CD14-positive monocyte (primary cell): Measurements from ENCODE around the gene TNFRSF12A. TPM values are rescaled to one million over a fixed set of nuclear protein-coding genes. Genes with fewer than 3 reads are reported as not detected.
"Not testable (repeated sequence)": the region's sequence is repeated elsewhere in the genome, so short reads cannot be mapped to it uniquely, and the experiment has no call there.

ENCODE experiments used
- DNase-seq, 3 donors: peaks; one replicate each; pipeline ENCODE4 v3.0.0-alpha.2; 2011 to 2022
- H2AFZ ChIP-seq: 2 replicates; pipeline ENCODE4 v1.6.0; 2012; ENCODE audit warnings: mild to moderate bottlenecking, low read depth, low read length, inconsistent platforms; ENCODE audit not compliant: insufficient read depth, poor library complexity, severe bottlenecking
- H3K27ac ChIP-seq, 2 donors: 1 replicate in 1 of 2; 2 replicates in 1 of 2; pipeline ENCODE4 v1.5.1; 2012 to 2013; ENCODE audit warnings: low read length in 2 of 2, control low read depth in 1 of 2, inconsistent platforms in 1 of 2, low read depth in 1 of 2, mild to moderate bottlenecking in 1 of 2
- H3K27me3 ChIP-seq, 2 donors: one replicate each; pipeline versions ENCODE4 v1.6.0 to v1.6.1; 2011 to 2013; ENCODE audit warnings: low read length in 2 of 2; ENCODE audit not compliant: control insufficient read depth in 2 of 2, insufficient read depth in 2 of 2
- H3K36me3 ChIP-seq, 2 donors: replicated peaks in 1 of 2; 1 replicate in 1 of 2; 2 replicates in 1 of 2; pipeline versions ENCODE4 v1.5.1 to v1.6.1; 2012 to 2013; ENCODE audit warnings: low read length in 2 of 2, control low read depth in 1 of 2, inconsistent platforms in 1 of 2, mild to moderate bottlenecking in 1 of 2; ENCODE audit not compliant: insufficient read depth in 2 of 2, control insufficient read depth in 1 of 2
- H3K4me1 ChIP-seq, 2 donors: 1 replicate in 1 of 2; 2 replicates in 1 of 2; pipeline versions ENCODE4 v1.5.1 to v1.6.1; 2012 to 2013; ENCODE audit warnings: low read length in 2 of 2, control low read depth in 1 of 2, inconsistent platforms in 1 of 2, mild to moderate bottlenecking in 1 of 2, moderate library complexity in 1 of 2; ENCODE audit not compliant: insufficient read depth in 2 of 2, control insufficient read depth in 1 of 2
- H3K4me2 ChIP-seq: replicated peaks from 2 replicates; pipeline ENCODE3; 2012; ENCODE audit warnings: low read length, moderate library complexity, mild to moderate bottlenecking; ENCODE audit not compliant: poor library complexity, severe bottlenecking; ENCODE audit errors: extremely low read depth
- H3K4me3 ChIP-seq, 3 experiments: fragments of 200-600 bp in 1 of 3; sonication (generic) in 1 of 3; replicated peaks in 1 of 3; 1 replicate in 2 of 3; 2 replicates in 1 of 3; pipeline ENCODE4 v1.5.1; 2011 to 2013; ENCODE audit warnings: low read length in 3 of 3, mild to moderate bottlenecking in 3 of 3, control low read depth in 2 of 3, low read depth in 2 of 3, inconsistent platforms in 1 of 3, moderate library complexity in 1 of 3
- H3K79me2 ChIP-seq: 2 replicates; pipeline ENCODE4 v1.6.0; 2012; ENCODE audit warnings: mild to moderate bottlenecking, control low read depth, inconsistent platforms, low read length, moderate library complexity; ENCODE audit not compliant: insufficient read depth
- H3K9ac ChIP-seq: 2 replicates; pipeline ENCODE4 v1.6.0; 2017; ENCODE audit warnings: low read length, mild to moderate bottlenecking; ENCODE audit not compliant: insufficient read depth, poor library complexity, severe bottlenecking
- H3K9me3 ChIP-seq, 2 donors: replicated peaks in 1 of 2; 1 replicate in 1 of 2; 2 replicates in 1 of 2; pipeline versions ENCODE4 v1.5.1 to v1.6.1; 2012 to 2013; ENCODE audit warnings: low read length in 2 of 2, control low read depth in 1 of 2; ENCODE audit not compliant: control insufficient read depth in 1 of 2, insufficient read depth in 1 of 2
- H4K20me1 ChIP-seq: 2 replicates; pipeline ENCODE4 v1.6.0; 2012; ENCODE audit warnings: mild to moderate bottlenecking, low read length, control low read depth, moderate library complexity; ENCODE audit not compliant: insufficient read depth
- H3K27ac Mint-ChIP-seq, 7 donors: one replicate each; pipeline ENCODE4 v1.8.0; 2020; ENCODE audit warnings: mild to moderate bottlenecking in 7 of 7, mixed read lengths in 7 of 7, moderate library complexity in 6 of 7, inconsistent platforms in 2 of 7
- H3K27me3 Mint-ChIP-seq, 3 donors: one replicate each; pipeline ENCODE4 v1.8.0; 2021 to 2022; ENCODE audit warnings: low read depth in 3 of 3, mild to moderate bottlenecking in 3 of 3, mixed read lengths in 3 of 3, moderate library complexity in 3 of 3, inconsistent platforms in 1 of 3
- H3K36me3 Mint-ChIP-seq, 2 donors: one replicate each; pipeline ENCODE4 v1.8.0; 2020; ENCODE audit warnings: mixed read lengths in 2 of 2, inconsistent platforms in 1 of 2, mild to moderate bottlenecking in 1 of 2
- H3K4me1 Mint-ChIP-seq: one replicate; pipeline ENCODE4 v1.8.0; 2020; ENCODE audit warnings: mild to moderate bottlenecking, mixed read lengths
- H3K4me3 Mint-ChIP-seq, 2 donors: one replicate each; pipeline ENCODE4 v1.8.0; 2020; ENCODE audit warnings: mild to moderate bottlenecking in 2 of 2, mixed read lengths in 2 of 2, moderate library complexity in 1 of 2
- H3K9me3 Mint-ChIP-seq, 7 donors: one replicate each; pipeline ENCODE4 v1.8.0; 2020 to 2022; ENCODE audit warnings: mixed read lengths in 7 of 7, mild to moderate bottlenecking in 6 of 7, moderate library complexity in 6 of 7, inconsistent platforms in 2 of 7
- CTCF ChIP-seq: fragments of 200-600 bp; IDR thresholded peaks from one replicate; pipeline ENCODE4 v1.8.0; 2022; ENCODE audit warnings: antibody characterized with exemption, mild to moderate bottlenecking
- WGBS: methylation state at CpG from one replicate; pipeline ENCODE4 v1.1.5; 2013; ENCODE audit warnings: missing lambda C conversion rate; ENCODE audit not compliant: insufficient coverage; 5-methylcytosine and 5-hydroxymethylcytosine counted together
- intact Hi-C, 2 donors: fragments of 100-400 bp; cut with micrococcal nuclease; formaldehyde crosslinking; loops; one replicate each; pipeline versions ENCODE4 v1.15.0 to v1.15.1; 2023
- polyA plus RNA-seq, 3 donors: library from polyadenylated mRNA; depleted of rRNA in 1 of 3; unstranded in 2 of 3; stranded (reverse) in 1 of 3; fragments of 300-500 nt in 2 of 3; fragments of >200 nt in 1 of 3; fragmentation: Illumina TruSeq in 2 of 3; gene quantifications; 1 replicate in 2 of 3; 2 replicates in 1 of 3; pipeline ENCODE4 v1.2.3, GENCODE V29; 2012 to 2021

The TNFRSF12A gene
- polyA plus RNA-seq, 3 donors: 2.9 to 6.2 (median 5.7) TPM

- H4K20me1 ChIP-seq: no peaks in the 10 kb centered on the region
- peaks cover 95 to 100% of the 10 kb centered on the region in 2 donors for H3K4me1 ChIP-seq
- peaks cover 81% of the 10 kb centered on the region for H3K4me1 Mint-ChIP-seq
- H3K36me3 ChIP-seq: no peaks in the 10 kb centered on the region
- no peaks in the 10 kb centered on the region for H3K79me2 ChIP-seq
- peaks cover 20 to 35% of the 10 kb centered on the region in 2 donors for H3K36me3 Mint-ChIP-seq
- peaks cover 9 to 23% (median 16%) of the 10 kb centered on the region in 3 donors for H3K27me3 Mint-ChIP-seq
- H3K4me3 ChIP-seq: no peak overlapping the region
- H3K4me2 ChIP-seq: peak overlapping the region; percentile 11
- intact Hi-C loops: no loop called here
- peaks cover 0 to 10% of the 10 kb centered on the region in 2 donors for H3K27me3 ChIP-seq
- peak overlapping the region in 5 of 7 donors; percentile 14 to 64 (median 42) for H3K27ac Mint-ChIP-seq
- DNase-seq: peak; percentile 46 to 73 (median 67)
- no peak overlapping the region for H2AFZ ChIP-seq
- no peak overlapping the region for H3K9ac ChIP-seq
- no peak overlapping the region for H3K27ac ChIP-seq
- TF ChIP-seq CTCF: no peak
- H3K4me3 Mint-ChIP-seq: peak overlapping the region; percentile 37 to 67
- peaks cover 0 to 1% (median 0%) of the 10 kb centered on the region in 7 donors for H3K9me3 Mint-ChIP-seq
- 60% methylated on average over 5 of the region's 9 CpGs for WGBS
- H3K9me3 ChIP-seq: no peaks in the 10 kb centered on the region
These were observed 31.3 kb downstream of the TNFRSF12A start for GRCh38 chr16:3051494-3051893.

GRCh38 chr16:3052571-3053329, 32.6 kb downstream of the TNFRSF12A start:
- intact Hi-C loops, H3K9me3 ChIP-seq, H3K9me3 Mint-ChIP-seq, H3K9ac ChIP-seq, H3K27ac ChIP-seq, H4K20me1 ChIP-seq, H3K79me2 ChIP-seq, DNase-seq, H3K27me3 ChIP-seq, H3K4me3 ChIP-seq, H3K36me3 ChIP-seq, H2AFZ ChIP-seq, H3K4me2 ChIP-seq, H3K27ac Mint-ChIP-seq: not testable (repeated sequence)
- H3K36me3 Mint-ChIP-seq: peaks cover 24 to 46% of the 10 kb centered on the region in 2 donors
- peaks cover 92 to 100% of the 10 kb centered on the region in 2 donors for H3K4me1 ChIP-seq
- WGBS: no CpG with 5 or more reads among the region's 12 CpGs
- peaks cover 3 to 11% (median 11%) of the 10 kb centered on the region in 3 donors for H3K27me3 Mint-ChIP-seq
- H3K4me1 Mint-ChIP-seq: peaks cover 82% of the 10 kb centered on the region
- H3K4me3 Mint-ChIP-seq: peak overlapping the region in 1 of 2 donors; percentile 46

GRCh38 chr16:3053330-3053710, 33.2 kb downstream of the TNFRSF12A start:
- H3K9ac ChIP-seq, H3K27me3 ChIP-seq, H2AFZ ChIP-seq, intact Hi-C loops, H3K4me3 Mint-ChIP-seq, DNase-seq, H4K20me1 ChIP-seq, H3K9me3 Mint-ChIP-seq, H3K36me3 ChIP-seq, H3K79me2 ChIP-seq, H3K4me2 ChIP-seq, H3K9me3 ChIP-seq, H3K27ac ChIP-seq: not testable (repeated sequence)
- Mint-ChIP-seq H3K27me3 (peaks cover 3 to 11% (median 10%) of the 10 kb centered on the region in 3 donors), H3K4me1 (peaks cover 77% of the 10 kb centered on the region), H3K36me3 (peaks cover 24 to 46% of the 10 kb centered on the region in 2 donors), H3K27ac (peak overlapping the region in 2 of 7 donors; percentile 35 to 76)
- H3K4me3 ChIP-seq: peak overlapping the region in 1 of 3 experiments; percentile 36
- WGBS: no CpG with 5 or more reads among the region's 13 CpGs
- peaks cover 91 to 100% of the 10 kb centered on the region in 2 donors for H3K4me1 ChIP-seq
